WTC11 (cell line): ENCODE measurements around the gene THRSP. TPM values are rescaled to one million over a fixed set of nuclear protein-coding genes. Genes with fewer than 3 reads are reported as not detected.

ENCODE experiments used
- ARID4B ChIP-seq: sonication (generic); formaldehyde crosslinking; IDR thresholded peaks from 2 replicates; pipeline ENCODE4 v1.8.0; 2023; ENCODE audit warnings: missing genetic modification reagents, mild to moderate bottlenecking, borderline replicate concordance
- ATF1 ChIP-seq: sonication (generic); formaldehyde crosslinking; IDR thresholded peaks from 2 replicates; pipeline ENCODE4 v1.8.1; 2023; ENCODE audit warnings: mild to moderate bottlenecking, moderate library complexity, missing genetic modification reagents
- ATF3 ChIP-seq: sonication (generic); formaldehyde crosslinking; conservative IDR thresholded peaks from 2 replicates; pipeline ENCODE4 v1.8.1; 2022; ENCODE audit warnings: mild to moderate bottlenecking, missing genetic modification reagents
- E2F4 ChIP-seq: sonication (generic); formaldehyde crosslinking; IDR thresholded peaks from 2 replicates; pipeline ENCODE4 v1.8.1; 2022; ENCODE audit warnings: low read depth, mild to moderate bottlenecking, moderate library complexity, missing genetic modification reagents, borderline replicate concordance
- E2F5 ChIP-seq: sonication (generic); formaldehyde crosslinking; IDR thresholded peaks from 2 replicates; pipeline ENCODE4 v1.8.1; 2022; ENCODE audit warnings: mild to moderate bottlenecking, moderate library complexity, missing genetic modification reagents
- EMX1 ChIP-seq: fragments of 250-450 bp; sonication (Bioruptor Pico); IDR thresholded peaks from 2 replicates; pipeline ENCODE4 v1.8.0; 2021; ENCODE audit warnings: mild to moderate bottlenecking
- IRF2 ChIP-seq: sonication (generic); formaldehyde crosslinking; IDR thresholded peaks from 2 replicates; pipeline ENCODE4 v1.8.0; 2022; ENCODE audit warnings: low read depth, missing genetic modification reagents, borderline replicate concordance
- JUN ChIP-seq: sonication (generic); formaldehyde crosslinking; IDR thresholded peaks from 2 replicates; pipeline ENCODE4 v1.8.0; 2023; ENCODE audit warnings: mild to moderate bottlenecking, missing genetic modification reagents
- MAX ChIP-seq: sonication (generic); formaldehyde crosslinking; IDR thresholded peaks from 2 replicates; pipeline ENCODE4 v1.8.0; 2022; ENCODE audit warnings: mild to moderate bottlenecking, missing genetic modification reagents
- NFATC4 ChIP-seq: fragments of 250-450 bp; sonication (Bioruptor Pico); IDR thresholded peaks from 2 replicates; pipeline ENCODE4 v1.9.0; 2021; ENCODE audit warnings: mild to moderate bottlenecking
- NFE2L1 ChIP-seq: sonication (generic); formaldehyde crosslinking; IDR thresholded peaks from 2 replicates; pipeline ENCODE4 v1.8.1; 2023; ENCODE audit warnings: missing genetic modification reagents
- NR2C2 ChIP-seq: sonication (generic); formaldehyde crosslinking; IDR thresholded peaks from 2 replicates; pipeline ENCODE4 v1.8.0; 2022; ENCODE audit warnings: mild to moderate bottlenecking, missing genetic modification reagents
- NR3C1 ChIP-seq: sonication (generic); formaldehyde crosslinking; conservative IDR thresholded peaks from 2 replicates; pipeline ENCODE4 v1.8.1; 2023; ENCODE audit warnings: low read depth, mild to moderate bottlenecking, missing genetic modification reagents
- OVOL2 ChIP-seq: fragments of 250-450 bp; sonication (Bioruptor Pico); IDR thresholded peaks from 2 replicates; pipeline ENCODE4 v1.9.0; 2021; ENCODE audit warnings: mild to moderate bottlenecking, borderline replicate concordance
- RORB ChIP-seq: fragments of 250-450 bp; sonication (Bioruptor Pico); IDR thresholded peaks from 2 replicates; pipeline ENCODE4 v1.9.0; 2021; ENCODE audit warnings: mild to moderate bottlenecking
- TCF7 ChIP-seq: sonication (generic); formaldehyde crosslinking; IDR thresholded peaks from 2 replicates; pipeline ENCODE4 v1.8.0; 2022; ENCODE audit warnings: mild to moderate bottlenecking, low read depth, missing genetic modification reagents, moderate library complexity
- USF2 ChIP-seq: sonication (generic); formaldehyde crosslinking; IDR thresholded peaks from 2 replicates; pipeline ENCODE4 v1.8.1; 2023; ENCODE audit warnings: mild to moderate bottlenecking, missing genetic modification reagents, moderate library complexity
- ZBTB21 ChIP-seq: sonication (generic); formaldehyde crosslinking; IDR thresholded peaks from 2 replicates; pipeline ENCODE4 v1.8.1; 2023; ENCODE audit warnings: mild to moderate bottlenecking, missing genetic modification reagents, borderline replicate concordance
- ZNF219 ChIP-seq: sonication (generic); formaldehyde crosslinking; IDR thresholded peaks from 2 replicates; pipeline ENCODE4 v1.8.0; 2023; ENCODE audit warnings: missing genetic modification reagents, mild to moderate bottlenecking, borderline replicate concordance
- ZNF232 ChIP-seq: sonication (generic); formaldehyde crosslinking; IDR thresholded peaks from 2 replicates; pipeline ENCODE4 v1.8.0; 2022; ENCODE audit warnings: mild to moderate bottlenecking, missing genetic modification reagents
- ZNF423 ChIP-seq: fragments of 250-450 bp; sonication (Bioruptor Pico); IDR thresholded peaks from 2 replicates; pipeline ENCODE4 v2.1.2; 2022; ENCODE audit warnings: mild to moderate bottlenecking, moderate library complexity
- ZNF425 ChIP-seq: fragments of 250-450 bp; sonication (Bioruptor Pico); conservative IDR thresholded peaks from 2 replicates; pipeline ENCODE4 v1.9.0; 2021; ENCODE audit warnings: mild to moderate bottlenecking
- ZNF532 ChIP-seq: fragments of 250-450 bp; sonication (Bioruptor Pico); IDR thresholded peaks from 2 replicates; pipeline ENCODE4 v1.9.0; 2021; ENCODE audit warnings: mild to moderate bottlenecking, borderline replicate concordance
- total RNA-seq: library from RNA; stranded (reverse); gene quantifications from 3 replicates; pipeline ENCODE4 v1.2.3, GENCODE V29; 2021

The THRSP gene
- total RNA-seq, 1 experiment from 2014 or later, result not detected

GRCh38 chr11:78022397-78023396 lies 41.0 kb upstream of the THRSP start, which contains the start of gene KCTD14 (continued):
- TF ChIP-seq RORB (no peak), NR2C2 (CRISPR knock-in tag) (no peak), E2F4 (CRISPR knock-in tag) (no peak), ZBTB21 (CRISPR knock-in tag) (no peak; the same call in none of the 2 replicates), ZNF532 (CRISPR knock-in tag) (no peak), MAX (peak; percentile 82; the same call in 1 of the 2 replicates), JUN (CRISPR knock-in tag) (no peak), OVOL2 (CRISPR knock-in tag) (no peak), E2F5 (CRISPR knock-in tag) (peak; percentile 79), ZNF423 (CRISPR knock-in tag) (no peak), ZNF232 (CRISPR knock-in tag) (peak; percentile 54; the same call in 1 of the 2 replicates), EMX1 (no peak), ZNF425 (CRISPR knock-in tag) (no peak), NR3C1 (CRISPR knock-in tag) (no peak; the same call in 1 of the 2 replicates), TCF7 (CRISPR knock-in tag) (no peak), ZNF219 (CRISPR knock-in tag) (no peak), ATF1 (CRISPR knock-in tag) (no peak), ATF3 (CRISPR knock-in tag) (no peak), IRF2 (CRISPR knock-in tag) (no peak), ARID4B (peak; percentile 22; the same call in 1 of the 2 replicates), NFE2L1 (CRISPR knock-in tag) (peak; percentile 77), USF2 (0 out of 2 replicates have a peak, but pooled peaks have one; percentile 16), NFATC4 (CRISPR knock-in tag) (no peak; the same call in 1 of the 2 replicates)
